Body of pancreas (tissue), 4 donors: Measurements from ENCODE around the gene RAB41. TPM values are rescaled to one million over a fixed set of nuclear protein-coding genes. Genes with fewer than 3 reads are reported as not detected.

Experiments used
- ATAC-seq: fragments of 150-250 bp; one replicate; pipeline ENCODE4 v1.9.1; 2016
- DNase-seq, 4 donors: peaks; one replicate each; pipeline ENCODE4 v3.0.0-alpha.2; 2019
- H3K27ac ChIP-seq, 4 donors: fragments of 200-600 bp; sonication (generic); 1 replicate in 3 of 4; 2 replicates in 1 of 4; pipeline versions ENCODE4 v1.5.1 to v1.6.1; 2016 to 2019; ENCODE audit warnings: mild to moderate bottlenecking in 1 of 4, mixed read lengths in 1 of 4, moderate library complexity in 1 of 4
- H3K27me3 ChIP-seq, 2 donors: fragments of 200-600 bp; sonication (generic); one replicate each; pipeline ENCODE4 v1.6.0; 2016; ENCODE audit warnings: mild to moderate bottlenecking in 1 of 2
- H3K36me3 ChIP-seq, 2 donors: fragments of 200-600 bp; sonication (generic); replicated peaks in 1 of 2; 2 replicates each; pipeline ENCODE4 v1.5.1; 2016; ENCODE audit warnings: low read depth in 2 of 2; ENCODE audit not compliant: insufficient read depth in 1 of 2
- H3K4me1 ChIP-seq: fragments of 200-600 bp; sonication (generic); one replicate; pipeline ENCODE4 v1.6.0; 2016
- H3K4me3 ChIP-seq, 2 donors: fragments of 200-600 bp; sonication (generic); 1 replicate in 1 of 2; 2 replicates in 1 of 2; pipeline ENCODE4 v1.5.1; 2016 to 2019
- H3K9me3 ChIP-seq, 3 donors: fragments of 200-600 bp; sonication (generic); 1 replicate in 2 of 3; 2 replicates in 1 of 3; pipeline ENCODE4 v1.5.1; 2016
- POLR2A ChIP-seq, 3 donors: fragments of 450-650 bp; IDR thresholded peaks; one replicate each; pipeline ENCODE4 v1.6.1; 2016; ENCODE audit warnings: antibody characterized with exemption in 3 of 3, mild to moderate bottlenecking in 2 of 3
- WGBS, 2 donors: methylation state at CpG; one replicate each; pipeline ENCODE4 v1.1.5; 2017; 5-methylcytosine and 5-hydroxymethylcytosine counted together
- intact Hi-C: fragments of 100-400 bp; cut with DNase I; formaldehyde crosslinking; loops from one replicate; pipeline ENCODE4 v1.15.1; 2023
- total RNA-seq, 2 donors: library from RNA; depleted of rRNA; stranded (reverse); fragments of >200 nt; gene quantifications; one replicate each; pipeline ENCODE4 v1.1.0, GENCODE V29; 2016
- TF ChIP-seq, protein P1 (sequence below), 7 experiments: fragments of 450-650 bp in 4 of 7; fragments of 200-600 bp in 3 of 7; sonication (generic) in 3 of 7; IDR thresholded peaks; one replicate each; pipeline ENCODE4 v1.5.1; 2016 to 2019; ENCODE audit warnings: antibody characterized with exemption in 7 of 7

RAB41 gene
- total RNA-seq, 2 donors from 2014 or later = not detected

DNA sequence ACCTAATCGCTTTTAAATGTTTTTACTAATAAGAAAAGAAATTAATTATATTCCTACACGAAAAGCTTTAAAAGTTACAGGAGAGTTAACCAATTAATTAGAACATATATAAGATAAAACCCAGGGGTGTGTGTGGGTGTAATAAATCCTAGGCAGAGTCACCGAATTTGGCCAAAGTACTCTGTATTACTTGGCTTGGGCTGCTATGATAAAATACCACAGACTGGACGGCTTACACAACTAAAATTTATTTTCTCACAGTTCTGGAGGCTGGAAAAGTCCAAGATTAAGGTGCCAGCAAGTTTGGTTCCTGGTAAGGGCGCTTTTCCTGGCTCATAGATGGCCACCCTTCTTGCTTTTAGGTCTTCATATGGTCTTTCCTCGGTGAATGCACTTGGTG is 37.1 kb upstream of the RAB41 start:
- intact Hi-C loops = no loop called here

GRCh38 chrX:70247252-70247651 is 34.7 kb upstream of the RAB41 start:
- H3K9me3 ChIP-seq = no peaks in the 10 kb centered on the region
- H3K27me3 ChIP-seq = no peaks in the 10 kb centered on the region
- no peak overlapping the region for H3K4me3 ChIP-seq
- DNase-seq (no peak), ATAC-seq (no peak)
- no peaks in the 10 kb centered on the region for H3K36me3 ChIP-seq
- 90 to 91% methylated on average over 2 of the region's 2 CpGs for WGBS, 2 donors
- TF ChIP-seq, protein P1, sequence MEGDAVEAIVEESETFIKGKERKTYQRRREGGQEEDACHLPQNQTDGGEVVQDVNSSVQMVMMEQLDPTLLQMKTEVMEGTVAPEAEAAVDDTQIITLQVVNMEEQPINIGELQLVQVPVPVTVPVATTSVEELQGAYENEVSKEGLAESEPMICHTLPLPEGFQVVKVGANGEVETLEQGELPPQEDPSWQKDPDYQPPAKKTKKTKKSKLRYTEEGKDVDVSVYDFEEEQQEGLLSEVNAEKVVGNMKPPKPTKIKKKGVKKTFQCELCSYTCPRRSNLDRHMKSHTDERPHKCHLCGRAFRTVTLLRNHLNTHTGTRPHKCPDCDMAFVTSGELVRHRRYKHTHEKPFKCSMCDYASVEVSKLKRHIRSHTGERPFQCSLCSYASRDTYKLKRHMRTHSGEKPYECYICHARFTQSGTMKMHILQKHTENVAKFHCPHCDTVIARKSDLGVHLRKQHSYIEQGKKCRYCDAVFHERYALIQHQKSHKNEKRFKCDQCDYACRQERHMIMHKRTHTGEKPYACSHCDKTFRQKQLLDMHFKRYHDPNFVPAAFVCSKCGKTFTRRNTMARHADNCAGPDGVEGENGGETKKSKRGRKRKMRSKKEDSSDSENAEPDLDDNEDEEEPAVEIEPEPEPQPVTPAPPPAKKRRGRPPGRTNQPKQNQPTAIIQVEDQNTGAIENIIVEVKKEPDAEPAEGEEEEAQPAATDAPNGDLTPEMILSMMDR (IDR thresholded peaks at IDR 0.05) = no peak
- no peak for TF ChIP-seq POLR2A (IDR thresholded peaks at IDR 0.05)
- H3K27ac ChIP-seq = no peak overlapping the region
- H3K4me1 ChIP-seq = no peaks in the 10 kb centered on the region
- intact Hi-C loops = no loop called here

More for the DNA sequence above, 37.1 kb upstream of the RAB41 start:
- 79 to 80% methylated on average over 5 to 6 of the region's 6 CpGs for WGBS, 2 donors
- Histone ChIP-seq H3K27ac (no peak overlapping the region), H3K4me3 (no peak overlapping the region), H3K27me3 (no peaks in the 10 kb centered on the region), H3K4me1 (no peaks in the 10 kb centered on the region), H3K36me3 (no peaks in the 10 kb centered on the region), H3K9me3 (no peaks in the 10 kb centered on the region)
- ATAC-seq = no peak
- no peak for DNase-seq
- TF ChIP-seq, protein P1 (IDR thresholded peaks at IDR 0.05) = no peak
- no peak for TF ChIP-seq POLR2A (IDR thresholded peaks at IDR 0.05)

- no peak for TF ChIP-seq POLR2A (IDR thresholded peaks at IDR 0.05)
- TF ChIP-seq, protein P1 (IDR thresholded peaks at IDR 0.05) = no peak
- ATAC-seq (no peak), DNase-seq (no peak)
- no peak overlapping the region for H3K4me3 ChIP-seq
- 60 to 64% methylated on average over 2 of the region's 2 CpGs for WGBS, 2 donors
- no peaks in the 10 kb centered on the region for H3K4me1 ChIP-seq
- H3K27me3 ChIP-seq = no peaks in the 10 kb centered on the region
- H3K27ac ChIP-seq = no peak overlapping the region
- H3K36me3 ChIP-seq = no peaks in the 10 kb centered on the region
- no peaks in the 10 kb centered on the region for H3K9me3 ChIP-seq
- intact Hi-C loops = no loop called here
Measured at GRCh38 chrX:70252491-70252890, 29.5 kb upstream of the RAB41 start.

GRCh38 chrX:70253377-70254062 is 28.5 kb upstream of the RAB41 start:
- WGBS, 2 donors = 77 to 86% methylated on average over 3 of the region's 3 CpGs
- no peak overlapping the region for H3K4me3 ChIP-seq

More at GRCh38 chrX:70253377-70254062, 28.5 kb upstream of the RAB41 start:
- ATAC-seq = no peak
- H3K4me1 ChIP-seq = no peaks in the 10 kb centered on the region
- no peaks in the 10 kb centered on the region for H3K9me3 ChIP-seq
- no peak overlapping the region for H3K27ac ChIP-seq
- no peaks in the 10 kb centered on the region for H3K36me3 ChIP-seq
- TF ChIP-seq, protein P1 (IDR thresholded peaks at IDR 0.05) = no peak
- TF ChIP-seq POLR2A (IDR thresholded peaks at IDR 0.05) = no peak
- intact Hi-C loops = no loop called here
- DNase-seq = no peak
- no peaks in the 10 kb centered on the region for H3K27me3 ChIP-seq
